GM18508 (cell line): ENCODE measurements around the gene CRYGN.
A peak's percentile ranks its signal among the peaks of the same experiment; 100 is the strongest.

Source experiments
- ATAC-seq: cut with Tn5 transposase; IDR thresholded peaks from one replicate; pipeline ENCODE4 v1.9.1; 2021; ENCODE audit warnings: moderate number of reproducible peaks; ENCODE audit not compliant: insufficient read depth, unreplicated experiment

CRYGN gene

GRCh38 chr7:151410405-151411390 is 29.2 kb downstream of the CRYGN start:
- no peak for ATAC-seq

- no peak for ATAC-seq
Measured at GRCh38 chr7:151409667-151410404, 30.1 kb downstream of the CRYGN start, which contains the start of gene WDR86. WDR86 (minus strand) TSS chr7:151410038; CDS start chr7:151409589, 449 bp downstream.

GRCh38 chr7:151408839-151409666 is 30.9 kb downstream of the CRYGN start:
- ATAC-seq, result no peak

GRCh38 chr7:151408498-151408838 is 31.5 kb downstream of the CRYGN start:
- ATAC-seq, result no peak

- no peak for ATAC-seq
Measured at GRCh38 chr7:151406886-151407583, 32.9 kb downstream of the CRYGN start.

GRCh38 chr7:151406051-151406875 is 33.7 kb downstream of the CRYGN start:
- ATAC-seq, result no peak

- ATAC-seq, result no peak
Measured at GRCh38 chr7:151405588-151405987, 34.4 kb downstream of the CRYGN start.

- no peak for ATAC-seq
Measured at GRCh38 chr7:151405056-151405455, 34.9 kb downstream of the CRYGN start.

GRCh38 chr7:151404216-151405011 is 35.5 kb downstream of the CRYGN start:
- ATAC-seq, result no peak

- no peak for ATAC-seq
Measured at GRCh38 chr7:151403764-151404163, 36.2 kb downstream of the CRYGN start.

- ATAC-seq, result no peak
Measured at GRCh38 chr7:151402029-151402835, 37.7 kb downstream of the CRYGN start.

- peak; percentile 81 for ATAC-seq
Measured at GRCh38 chr7:151400626-151401315, 39.2 kb downstream of the CRYGN start.

- ATAC-seq, result no peak
Measured at GRCh38 chr7:151399906-151400305, 40.0 kb downstream of the CRYGN start.

GRCh38 chr7:151399305-151399601 is 40.7 kb downstream of the CRYGN start:
- no peak for ATAC-seq

- no peak for ATAC-seq
Measured at GRCh38 chr7:151398446-151399304, 41.3 kb downstream of the CRYGN start.

GRCh38 chr7:151397026-151397425 is 42.9 kb downstream of the CRYGN start:
- ATAC-seq, result no peak
